GM10266 (cell line): ENCODE measurements around the gene CTIF.
A peak's percentile ranks its signal among the peaks of the same experiment; 100 is the strongest.
"Not testable (repeated sequence)": the region's sequence is repeated elsewhere in the genome, so short reads cannot be mapped to it uniquely, and the experiment has no call there.

Experiments
- DNase-seq: peaks from one replicate; pipeline ENCODE4 v3.0.0; 2012; ENCODE audit errors: extremely low spot score
- TF ChIP-seq, protein P1 (sequence below): IDR thresholded peaks from 2 replicates; pipeline ENCODE4 v1.5.1; 2012; ENCODE audit warnings: mild to moderate bottlenecking, low read depth; ENCODE audit not compliant: control insufficient read depth, insufficient read depth; ENCODE audit errors: missing control alignments

CTIF gene

DNA sequence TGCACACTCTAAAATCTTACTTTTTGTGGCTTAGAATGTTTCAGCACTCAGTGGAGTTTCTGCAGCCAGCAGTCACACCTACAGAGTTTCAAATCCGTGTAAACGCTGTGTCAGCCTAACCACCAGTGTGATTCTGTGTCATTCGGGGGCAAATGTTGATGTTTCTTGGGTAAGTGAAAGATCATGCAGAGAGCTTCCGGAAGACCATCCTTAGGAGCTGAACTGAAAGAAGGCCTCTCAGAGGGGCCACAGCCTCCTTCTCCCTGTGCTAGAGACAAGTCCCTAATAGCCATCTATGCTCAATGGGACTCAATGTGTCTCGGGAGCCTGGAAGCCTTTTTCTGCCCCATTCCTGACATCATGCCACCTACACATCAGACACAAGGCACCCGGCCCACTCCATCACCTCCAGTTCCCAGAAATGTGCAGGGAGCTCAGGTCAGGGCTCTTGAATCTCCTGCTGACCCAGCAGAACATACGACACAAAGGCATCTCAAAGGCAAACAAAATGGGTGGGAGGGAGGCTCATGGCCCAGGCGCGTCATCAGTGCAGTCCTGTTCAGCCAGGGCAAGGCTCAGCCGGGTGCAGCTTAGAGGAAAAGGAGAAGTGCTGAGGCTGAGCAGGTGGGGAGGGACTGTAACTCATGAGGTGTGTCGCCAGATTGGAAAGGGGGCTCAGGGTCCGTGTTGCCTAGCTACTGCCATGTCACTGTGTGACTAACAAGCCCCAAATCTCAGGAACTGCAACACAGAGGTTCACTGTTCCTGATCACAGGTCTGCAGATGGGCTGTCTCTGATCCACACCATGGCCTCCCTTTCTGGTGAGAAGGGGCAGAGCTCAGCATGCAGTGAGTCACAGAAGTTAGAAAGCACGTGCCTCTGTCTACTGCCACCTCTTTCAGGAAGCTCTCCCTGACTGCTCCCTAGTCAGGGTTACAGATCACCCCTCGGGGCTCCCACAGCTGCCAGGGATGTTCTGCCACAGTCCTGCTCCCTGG lies 329.9 kb downstream of the CTIF start:
- DNase-seq, result peak; percentile 88
- TF ChIP-seq, protein P1, sequence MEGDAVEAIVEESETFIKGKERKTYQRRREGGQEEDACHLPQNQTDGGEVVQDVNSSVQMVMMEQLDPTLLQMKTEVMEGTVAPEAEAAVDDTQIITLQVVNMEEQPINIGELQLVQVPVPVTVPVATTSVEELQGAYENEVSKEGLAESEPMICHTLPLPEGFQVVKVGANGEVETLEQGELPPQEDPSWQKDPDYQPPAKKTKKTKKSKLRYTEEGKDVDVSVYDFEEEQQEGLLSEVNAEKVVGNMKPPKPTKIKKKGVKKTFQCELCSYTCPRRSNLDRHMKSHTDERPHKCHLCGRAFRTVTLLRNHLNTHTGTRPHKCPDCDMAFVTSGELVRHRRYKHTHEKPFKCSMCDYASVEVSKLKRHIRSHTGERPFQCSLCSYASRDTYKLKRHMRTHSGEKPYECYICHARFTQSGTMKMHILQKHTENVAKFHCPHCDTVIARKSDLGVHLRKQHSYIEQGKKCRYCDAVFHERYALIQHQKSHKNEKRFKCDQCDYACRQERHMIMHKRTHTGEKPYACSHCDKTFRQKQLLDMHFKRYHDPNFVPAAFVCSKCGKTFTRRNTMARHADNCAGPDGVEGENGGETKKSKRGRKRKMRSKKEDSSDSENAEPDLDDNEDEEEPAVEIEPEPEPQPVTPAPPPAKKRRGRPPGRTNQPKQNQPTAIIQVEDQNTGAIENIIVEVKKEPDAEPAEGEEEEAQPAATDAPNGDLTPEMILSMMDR, result no peak

DNA sequence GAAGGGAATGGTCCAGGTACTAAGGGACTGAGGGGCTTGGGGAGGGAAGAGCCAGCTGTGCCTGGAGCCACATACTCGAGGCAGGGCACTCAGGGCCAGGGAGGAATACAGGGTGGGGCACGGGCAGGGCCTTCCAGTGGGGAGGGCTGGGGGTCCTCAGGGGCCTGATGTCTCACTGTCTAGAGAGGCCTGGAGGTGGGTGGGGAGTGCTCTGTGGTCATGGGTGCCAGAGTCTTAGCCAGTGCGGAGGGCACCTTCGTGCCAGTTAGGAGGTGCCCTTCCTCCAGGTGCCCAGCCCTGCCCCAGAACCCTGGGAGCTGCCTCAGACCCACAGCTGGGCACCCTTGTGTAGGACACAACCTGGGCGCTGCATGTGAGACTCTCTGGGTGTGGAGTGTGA lies 330.8 kb downstream of the CTIF start:
- TF ChIP-seq, protein P1, result no peak
- DNase-seq, result no peak

DNA sequence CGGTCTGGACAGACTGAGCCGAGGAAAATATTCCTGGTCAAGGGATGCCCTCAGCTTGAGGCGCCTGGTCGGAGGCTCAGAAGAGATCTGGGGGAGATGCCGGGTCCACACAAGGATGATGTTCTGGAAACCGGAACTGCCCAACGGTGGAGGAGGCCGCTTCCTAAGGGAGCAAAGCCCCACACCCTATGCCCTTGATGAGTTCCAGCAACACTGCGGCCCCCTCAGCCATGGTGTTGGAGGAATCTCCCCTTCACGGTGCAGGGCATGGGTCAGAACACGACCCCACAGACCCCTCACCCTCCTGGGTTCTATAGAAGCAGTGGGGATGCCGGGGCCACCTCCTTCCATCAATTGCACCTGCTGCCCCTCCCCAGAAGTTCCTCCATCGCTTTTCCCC lies 332.1 kb downstream of the CTIF start:
- not testable (repeated sequence) for DNase-seq

DNA sequence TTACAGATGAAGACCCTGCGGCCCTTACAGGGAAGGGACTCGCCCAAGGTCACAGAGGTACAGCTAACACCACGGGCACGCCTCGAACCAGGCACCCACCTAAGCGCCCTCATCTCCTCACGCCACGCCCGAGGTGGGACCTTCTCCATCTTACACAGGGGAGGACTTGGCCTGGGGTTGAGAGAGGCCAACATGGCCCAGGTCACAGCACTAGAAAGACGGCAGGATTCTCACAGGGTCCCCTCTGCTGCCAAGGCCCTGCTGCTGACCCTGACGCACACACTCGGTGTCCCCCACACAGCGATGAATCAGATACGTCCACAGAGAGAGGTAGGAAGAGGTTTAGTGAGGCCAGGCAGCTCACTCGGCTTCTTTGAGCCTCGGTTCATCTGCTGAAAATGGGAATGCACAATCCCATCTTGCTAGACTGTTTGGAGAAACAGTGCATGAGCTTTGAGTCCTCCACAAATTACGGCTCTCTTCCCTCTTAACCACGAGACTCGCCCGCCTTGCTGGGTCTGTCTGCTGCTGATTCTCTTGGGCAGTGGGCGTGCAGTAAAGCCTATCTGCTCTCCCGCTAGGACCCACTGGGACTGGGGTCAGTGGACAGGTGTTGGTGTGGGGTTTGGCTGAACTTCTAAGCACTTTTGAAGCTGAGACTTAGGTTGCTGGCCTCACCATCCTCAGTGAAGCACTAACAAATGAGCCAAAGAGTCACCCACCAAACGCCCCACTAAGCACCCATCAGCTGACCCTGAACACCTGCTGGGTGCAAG lies 332.7 kb downstream of the CTIF start:
- no peak for DNase-seq
- TF ChIP-seq, protein P1, result no peak

DNA sequence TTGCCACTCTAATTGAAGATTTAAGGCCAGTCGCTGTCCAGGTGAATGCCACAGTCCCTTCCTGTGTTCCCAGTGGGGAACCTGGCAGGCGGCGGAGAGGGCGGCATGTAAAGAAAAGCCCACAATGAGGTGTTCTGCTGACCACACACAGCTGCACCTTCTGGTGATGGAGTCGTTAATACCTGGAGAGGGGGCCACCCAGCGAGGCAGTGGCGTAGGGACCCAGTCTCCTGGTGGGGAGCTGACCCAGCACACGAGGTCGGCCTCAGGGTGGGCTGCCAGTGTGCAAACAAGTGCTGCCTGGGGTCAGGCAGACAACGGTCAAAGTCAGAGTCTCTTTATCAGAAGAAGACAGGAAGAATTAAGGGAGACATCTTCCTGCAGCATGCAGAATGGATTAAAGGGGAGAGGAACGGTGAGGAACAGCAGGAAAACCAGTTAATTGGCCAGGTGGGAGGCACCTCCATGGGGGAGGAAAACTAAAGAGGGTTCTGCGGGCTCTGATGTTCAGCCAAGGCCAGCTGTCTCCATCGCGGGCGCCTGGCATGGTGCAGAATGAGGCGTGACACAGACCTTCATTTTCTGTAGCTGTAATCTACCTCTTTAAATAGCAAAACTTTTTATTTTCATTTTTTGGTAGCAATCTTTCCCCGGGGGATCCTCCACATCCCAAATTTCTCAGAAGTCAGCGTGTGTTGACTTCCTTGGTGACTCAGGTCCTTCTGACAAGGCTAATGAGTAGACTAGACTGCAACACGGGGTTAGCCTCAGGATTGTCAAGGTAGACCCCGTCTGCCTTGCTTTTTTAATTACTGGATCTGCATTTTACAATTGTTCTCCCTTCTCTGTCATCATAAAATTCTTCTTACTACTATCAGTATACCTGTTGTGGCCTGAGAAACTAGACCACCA lies 333.7 kb downstream of the CTIF start:
- TF ChIP-seq, protein P1, result no peak
- DNase-seq, result no peak

DNA sequence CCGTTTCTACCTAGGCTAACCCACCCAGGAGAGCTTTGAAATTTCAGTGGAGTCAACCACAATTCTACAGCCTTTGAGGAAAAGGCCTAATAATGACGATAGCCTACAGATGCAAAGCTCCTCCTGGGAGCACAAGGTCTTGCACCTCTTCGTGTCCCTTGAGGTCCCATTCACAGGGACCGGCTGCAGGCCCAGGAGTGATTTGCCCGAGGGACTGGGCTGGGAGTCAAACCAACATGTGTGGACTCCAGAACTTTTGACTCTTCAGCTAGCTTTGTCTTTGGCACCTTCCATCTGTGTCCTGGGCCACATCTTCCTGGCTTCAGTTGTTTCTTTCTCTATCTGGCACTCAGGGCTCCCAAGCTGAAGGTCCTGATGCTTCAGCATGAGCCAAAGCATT lies 335.4 kb downstream of the CTIF start:
- DNase-seq, result no peak
- TF ChIP-seq, protein P1, result no peak

DNA sequence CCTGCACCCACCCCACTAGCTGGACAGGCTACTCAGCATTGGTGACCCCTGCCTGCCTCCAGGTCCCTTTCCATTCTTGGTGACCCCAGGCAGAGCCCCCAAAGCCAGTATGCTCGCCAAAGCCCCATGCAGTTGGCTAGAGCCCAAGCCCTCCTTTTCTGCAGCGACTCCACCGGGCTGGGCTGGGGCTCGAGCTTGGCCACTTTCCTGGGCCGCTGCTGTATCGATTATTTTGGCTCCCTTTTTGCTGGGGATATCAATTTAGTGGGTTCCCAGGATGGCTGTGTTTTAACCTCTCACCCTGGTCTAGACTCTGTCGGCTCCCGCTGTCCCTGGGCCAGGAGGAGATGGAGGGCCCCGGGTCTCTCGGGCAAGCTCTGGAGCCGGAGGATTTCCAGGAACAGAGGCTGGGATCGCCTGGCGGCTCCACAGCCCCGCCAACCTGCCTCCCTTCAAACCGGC lies 335.9 kb downstream of the CTIF start:
- TF ChIP-seq, protein P1, result no peak
- no peak for DNase-seq
